UCSD-AML1 (cell line): Measurements from ENCODE around the gene EEFSEC.
A peak's percentile ranks its signal among the peaks of the same experiment; 100 is the strongest.

Experiments used
- DNase-seq: peaks from one replicate; lab custom pipeline; 2025; ENCODE audit not compliant: unreplicated experiment; lab: John Stamatoyannopoulos, UW

EEFSEC gene

DNA sequence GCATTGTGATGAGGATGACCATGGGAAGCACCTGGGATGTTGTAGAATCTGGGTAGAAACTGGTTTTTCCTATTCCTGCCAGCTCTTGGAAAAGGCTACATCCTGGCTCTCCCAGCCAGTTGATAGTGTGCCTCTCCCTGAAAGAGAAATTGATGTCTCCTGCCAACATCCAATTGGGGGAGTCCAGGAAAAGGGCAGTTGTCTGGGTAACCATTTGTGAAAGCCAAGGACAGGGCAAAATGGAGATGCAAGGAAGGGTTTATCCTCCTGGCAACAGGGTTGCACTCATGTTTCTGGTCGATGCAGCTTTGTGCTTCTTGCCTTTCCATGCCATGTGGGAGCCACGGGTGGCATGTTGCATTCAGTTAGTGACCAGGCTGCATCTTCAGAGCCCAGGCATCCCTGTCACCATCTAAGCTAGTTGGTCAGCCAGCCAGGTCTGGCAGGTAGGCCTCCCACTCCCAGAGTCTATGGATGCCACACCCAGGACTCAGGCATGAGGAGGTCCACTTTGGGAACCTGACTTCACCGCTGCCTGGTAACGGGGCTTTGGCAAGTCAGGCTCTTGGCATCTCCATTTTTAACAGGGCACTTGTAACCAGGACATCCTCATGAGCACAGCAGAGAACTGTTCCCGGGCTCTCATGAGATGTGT is 159.9 kb downstream of the EEFSEC start:
- no peak for DNase-seq

DNA sequence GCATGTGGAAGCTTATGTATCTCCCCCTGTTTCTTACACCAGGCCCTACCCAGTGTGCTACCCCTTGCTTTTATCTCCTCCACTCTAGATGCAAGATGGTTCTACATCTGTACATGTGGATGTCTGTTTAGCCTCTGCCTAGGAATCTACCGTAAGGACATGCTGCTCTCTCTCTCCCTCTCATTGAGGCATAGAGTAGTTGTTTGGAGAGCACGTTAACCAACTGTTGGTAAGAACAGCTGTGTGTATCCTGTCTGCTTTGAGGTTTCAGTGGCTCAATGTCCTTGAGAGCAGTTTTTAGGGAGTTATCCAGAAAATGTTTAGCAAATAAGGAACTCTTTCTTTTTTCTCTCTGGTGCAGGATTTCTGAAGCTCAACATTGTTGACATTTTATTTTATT is 160.7 kb downstream of the EEFSEC start:
- no peak for DNase-seq

DNA sequence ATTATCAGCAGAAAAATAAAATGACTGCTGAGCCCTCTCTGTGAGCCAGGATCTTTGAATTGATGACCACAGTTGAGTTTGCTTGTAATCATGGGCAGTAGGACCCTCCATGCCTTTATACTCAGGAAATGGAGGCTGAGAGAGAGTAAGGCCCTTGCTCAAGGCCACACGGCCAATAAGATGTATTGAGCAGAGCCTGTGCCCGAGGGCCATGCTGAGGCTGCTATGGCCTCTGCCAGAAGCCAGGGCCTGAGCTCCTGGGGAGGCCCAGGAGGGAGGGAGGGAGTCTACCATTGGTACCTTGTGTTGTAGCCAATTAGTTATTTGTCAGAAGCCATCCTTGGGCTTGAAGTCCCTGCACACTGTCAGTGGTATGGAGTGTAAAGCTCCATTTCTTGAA is 162.0 kb downstream of the EEFSEC start:
- no peak for DNase-seq

DNA sequence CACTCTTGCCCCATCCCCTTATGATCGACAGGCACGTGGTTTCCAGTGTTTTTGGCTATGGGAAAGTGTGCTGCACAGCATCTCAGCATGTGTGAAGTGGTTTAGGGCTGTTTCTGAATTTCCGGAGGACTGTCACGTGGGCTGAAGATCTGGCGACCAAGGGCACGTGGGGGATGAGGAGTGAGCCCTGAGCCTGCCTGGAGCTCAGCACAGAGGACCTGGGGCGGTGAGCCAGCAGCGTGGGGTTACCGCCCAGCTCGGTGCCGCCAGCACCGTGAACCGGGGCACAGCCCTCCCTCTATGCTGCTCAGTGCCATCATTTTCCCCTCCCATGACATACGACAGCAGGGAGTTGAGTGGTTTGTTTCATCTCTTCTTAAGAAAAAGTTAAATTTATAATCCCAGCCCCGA is 163.2 kb downstream of the EEFSEC start:
- no peak for DNase-seq

DNA sequence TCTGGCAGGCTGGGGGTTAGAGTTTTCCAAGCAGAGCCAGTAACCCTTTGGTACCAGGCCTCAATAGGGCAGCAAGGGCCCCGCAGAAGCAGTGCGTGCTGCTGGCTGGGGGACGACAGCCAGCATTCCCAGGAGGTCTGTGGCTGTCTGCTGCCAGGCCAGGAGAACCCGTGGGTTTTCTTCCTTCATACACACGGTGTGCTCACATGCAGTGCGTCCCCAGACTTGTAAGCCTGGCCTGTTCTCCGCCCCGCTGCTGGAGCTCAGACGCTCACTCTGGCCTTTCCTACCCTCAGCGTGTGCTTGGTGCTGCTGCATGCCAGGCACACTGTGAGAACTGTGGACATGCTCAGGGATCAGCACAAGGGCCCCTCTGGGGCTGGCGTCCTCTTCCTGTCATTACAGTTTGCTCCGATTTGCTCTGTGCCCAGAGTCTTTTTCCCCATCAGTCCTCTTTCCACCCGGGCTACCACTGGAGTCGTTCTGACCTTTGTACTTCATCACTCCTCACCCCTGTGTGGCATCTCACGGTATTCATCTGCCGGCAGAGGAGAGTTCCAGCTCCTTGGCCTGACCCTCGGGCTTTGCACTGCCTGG is 163.9 kb downstream of the EEFSEC start:
- no peak for DNase-seq

DNA sequence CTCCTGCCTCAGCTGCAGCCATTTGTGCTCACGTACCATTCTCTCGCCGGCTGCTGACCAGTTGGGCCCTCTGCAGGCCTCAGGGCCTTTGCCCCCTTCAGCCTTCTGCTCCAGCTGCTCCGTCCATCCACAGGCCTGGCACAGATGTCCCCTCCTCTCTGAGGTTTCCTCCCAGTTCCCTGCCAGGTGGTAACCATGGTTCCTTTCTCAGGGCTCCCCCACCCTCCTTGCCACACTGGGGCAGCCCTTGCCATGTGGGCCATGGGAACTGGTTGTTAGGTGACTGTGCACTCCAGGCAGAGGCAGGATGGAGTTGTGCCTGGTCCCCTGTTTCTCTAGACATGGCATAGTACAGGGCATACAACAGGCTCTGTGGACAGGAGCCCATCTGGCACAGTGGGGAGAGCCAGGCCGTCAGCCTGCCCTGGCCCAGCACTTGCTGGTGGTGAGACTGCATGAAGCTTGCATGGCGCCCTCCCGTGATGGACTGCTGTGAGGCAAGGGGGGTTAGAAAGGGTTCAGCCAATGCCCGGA is 164.5 kb downstream of the EEFSEC start:
- no peak for DNase-seq

DNA sequence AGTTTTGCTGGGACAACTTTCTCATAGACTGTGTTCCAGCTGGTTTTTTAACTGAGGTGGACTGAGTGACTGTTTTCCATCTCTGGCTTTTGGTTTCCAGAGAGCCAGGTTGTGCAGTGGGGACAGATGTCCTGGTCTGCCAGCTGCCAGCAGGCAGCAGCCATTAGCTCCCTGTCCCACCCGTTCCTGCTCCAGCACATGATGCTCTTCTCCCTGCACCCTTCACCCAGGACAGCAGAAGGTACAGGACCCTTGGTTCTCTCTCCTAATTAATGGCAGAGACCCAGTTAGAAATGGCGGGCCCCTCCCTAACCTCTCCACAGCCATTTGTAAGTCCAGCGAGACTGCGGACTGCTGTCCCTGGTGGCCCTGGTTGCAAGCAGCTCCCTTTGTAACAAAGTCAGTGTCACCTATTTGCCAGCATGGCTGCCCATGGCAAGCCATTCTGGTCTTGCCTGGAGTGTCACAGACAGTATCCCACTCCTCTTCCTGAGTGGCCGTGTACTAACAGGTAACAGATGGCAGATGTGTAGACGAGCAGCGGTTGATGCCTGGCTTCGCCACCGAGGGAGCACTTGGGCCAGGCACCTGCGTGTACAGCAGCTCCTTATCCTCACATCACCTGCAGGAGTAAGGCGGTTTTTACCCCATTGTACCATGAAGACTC is 165.1 kb downstream of the EEFSEC start:
- no peak for DNase-seq

DNA sequence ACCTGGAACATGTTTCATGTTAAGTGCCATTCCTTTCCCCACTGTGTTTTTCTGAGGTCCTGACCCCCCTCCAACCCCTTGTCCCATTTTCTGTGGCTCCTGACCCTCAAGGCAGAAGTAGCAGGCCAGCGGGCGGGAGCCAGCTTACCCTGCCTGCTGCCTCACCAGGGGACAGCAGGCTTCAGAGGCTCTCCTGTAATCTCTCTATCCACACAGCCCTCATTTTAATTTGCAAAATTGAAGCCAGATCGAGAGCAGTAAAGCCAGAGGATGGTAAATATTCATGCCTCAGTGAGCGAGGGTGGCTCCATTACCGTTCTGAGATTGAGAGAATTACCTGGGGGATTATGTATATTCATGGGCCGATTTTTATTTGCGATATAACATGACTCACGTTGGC is 165.8 kb downstream of the EEFSEC start:
- DNase-seq = no peak

DNA sequence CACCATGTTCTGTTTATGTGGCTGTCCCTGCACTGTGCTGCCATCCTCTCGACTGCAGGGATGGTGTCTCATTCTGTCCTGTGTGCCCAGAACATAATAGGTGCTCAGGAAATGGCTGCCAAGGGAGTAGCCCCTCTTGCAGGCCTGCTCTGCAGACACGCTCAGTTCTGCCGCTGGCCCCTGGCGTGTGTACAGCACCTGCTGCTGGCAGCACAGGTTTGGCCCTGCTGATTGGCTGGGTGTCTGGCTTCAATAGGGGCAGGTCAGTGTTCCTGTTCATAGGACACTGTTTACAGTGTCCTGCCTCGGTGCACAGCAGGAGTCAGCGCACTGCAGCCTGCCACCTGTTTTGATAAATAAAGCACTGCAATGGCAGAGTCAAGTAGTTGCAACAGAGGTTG is 166.5 kb downstream of the EEFSEC start:
- no peak for DNase-seq

DNA sequence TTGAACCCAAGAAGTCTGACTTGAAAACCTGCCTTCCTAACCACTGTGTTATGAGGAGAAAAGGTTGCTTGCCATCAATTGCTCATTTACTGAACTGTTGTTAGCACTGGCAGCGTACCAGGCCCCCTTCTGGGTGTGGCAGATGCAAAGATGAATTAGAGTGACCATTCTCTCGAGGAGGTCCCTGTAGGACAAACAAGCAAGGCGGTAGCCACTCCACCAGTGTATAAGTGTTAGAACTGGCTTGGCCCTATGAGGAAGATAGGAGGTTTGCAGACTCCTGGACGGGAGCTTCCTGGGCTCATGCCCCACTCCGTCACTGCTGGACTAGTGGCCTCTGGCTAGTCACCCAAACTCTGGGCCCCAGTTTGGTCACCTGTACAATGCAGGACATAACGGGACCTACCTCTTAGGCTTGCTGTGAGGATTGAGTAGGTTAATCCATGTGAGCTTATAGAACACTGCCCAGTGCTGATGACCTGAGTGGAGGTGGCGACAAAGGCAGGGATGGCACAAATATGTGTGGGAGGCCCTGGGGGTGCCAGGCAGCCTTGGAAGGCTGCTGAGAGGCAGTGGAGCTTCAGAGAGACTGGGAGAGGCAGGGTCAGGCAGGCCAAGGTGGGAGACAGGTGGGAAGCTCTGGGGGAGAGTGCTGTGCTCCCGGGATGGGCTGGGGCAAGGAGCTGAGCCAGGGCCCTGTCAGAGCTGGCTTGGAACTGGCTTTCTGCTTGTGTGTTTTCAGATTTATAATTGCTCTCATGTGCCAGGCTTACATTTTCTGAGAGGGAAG is 167.5 kb downstream of the EEFSEC start:
- DNase-seq = no peak

DNA sequence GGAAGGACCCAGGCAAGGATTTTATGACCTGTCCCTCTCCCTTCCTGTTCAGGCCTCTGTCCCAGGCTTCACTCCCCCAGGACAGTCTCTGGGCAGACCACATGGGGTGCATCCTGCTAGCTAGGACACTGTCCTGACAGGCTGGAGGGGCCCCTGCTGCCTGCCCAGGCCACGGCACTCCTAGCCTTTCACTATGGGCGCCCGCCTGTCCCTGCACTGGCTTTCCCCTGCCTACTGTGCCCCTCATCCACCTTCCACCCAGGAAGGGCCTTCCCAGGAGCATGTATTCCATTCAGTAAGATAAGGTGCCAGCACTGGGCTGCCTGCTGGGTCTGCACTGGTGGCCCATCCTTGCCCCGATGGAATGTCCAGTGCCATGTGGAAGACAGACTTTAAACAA is 168.1 kb downstream of the EEFSEC start:
- no peak for DNase-seq

DNA sequence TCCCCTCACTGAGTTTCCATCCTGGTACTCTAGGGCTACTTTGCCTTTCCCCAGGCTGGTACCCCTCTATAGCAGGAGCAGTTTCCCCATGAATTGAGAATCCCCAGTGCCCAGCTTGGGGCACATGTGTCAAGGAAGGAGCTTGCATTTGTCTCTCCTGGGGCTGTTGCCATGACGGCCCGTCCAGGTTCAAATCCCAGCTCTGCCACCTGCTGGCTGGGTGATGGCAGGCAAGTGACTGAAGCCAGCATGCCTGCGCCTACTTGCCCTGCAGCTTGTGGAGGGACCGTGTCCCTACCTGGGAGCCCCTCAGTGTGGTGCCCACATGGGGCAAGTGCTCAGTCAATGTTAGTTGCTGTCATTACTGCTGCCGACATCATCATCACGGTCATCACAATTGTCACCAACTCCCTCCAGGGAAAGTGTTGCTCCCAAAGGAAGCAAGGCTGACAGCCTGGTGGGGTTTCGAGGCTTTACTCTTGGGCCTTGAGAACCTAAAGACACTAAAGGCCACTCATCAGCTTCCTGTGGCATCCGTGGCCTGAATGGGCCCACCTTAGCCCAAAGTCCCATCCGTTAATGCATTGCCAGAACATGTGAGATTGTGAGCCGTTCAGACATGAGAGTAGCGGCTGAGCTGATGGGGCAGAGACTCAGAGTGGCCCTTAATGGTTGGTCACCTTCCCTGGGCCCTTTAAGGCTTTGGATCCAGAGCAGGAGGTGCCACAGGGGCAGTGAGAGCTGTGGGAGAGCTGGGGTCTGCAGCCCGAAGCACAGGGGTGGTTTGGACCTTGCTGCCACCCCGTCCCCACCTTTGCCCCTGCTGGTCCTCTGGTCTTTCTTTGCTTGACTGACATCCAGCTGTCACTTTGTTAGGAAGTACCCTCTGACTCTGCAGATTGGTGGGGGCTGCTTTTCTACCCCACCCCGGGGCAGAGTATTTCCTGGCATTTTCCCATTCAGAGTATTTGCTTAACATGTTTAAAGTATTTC is 169.0 kb downstream of the EEFSEC start:
- DNase-seq = peak; percentile 57

DNA sequence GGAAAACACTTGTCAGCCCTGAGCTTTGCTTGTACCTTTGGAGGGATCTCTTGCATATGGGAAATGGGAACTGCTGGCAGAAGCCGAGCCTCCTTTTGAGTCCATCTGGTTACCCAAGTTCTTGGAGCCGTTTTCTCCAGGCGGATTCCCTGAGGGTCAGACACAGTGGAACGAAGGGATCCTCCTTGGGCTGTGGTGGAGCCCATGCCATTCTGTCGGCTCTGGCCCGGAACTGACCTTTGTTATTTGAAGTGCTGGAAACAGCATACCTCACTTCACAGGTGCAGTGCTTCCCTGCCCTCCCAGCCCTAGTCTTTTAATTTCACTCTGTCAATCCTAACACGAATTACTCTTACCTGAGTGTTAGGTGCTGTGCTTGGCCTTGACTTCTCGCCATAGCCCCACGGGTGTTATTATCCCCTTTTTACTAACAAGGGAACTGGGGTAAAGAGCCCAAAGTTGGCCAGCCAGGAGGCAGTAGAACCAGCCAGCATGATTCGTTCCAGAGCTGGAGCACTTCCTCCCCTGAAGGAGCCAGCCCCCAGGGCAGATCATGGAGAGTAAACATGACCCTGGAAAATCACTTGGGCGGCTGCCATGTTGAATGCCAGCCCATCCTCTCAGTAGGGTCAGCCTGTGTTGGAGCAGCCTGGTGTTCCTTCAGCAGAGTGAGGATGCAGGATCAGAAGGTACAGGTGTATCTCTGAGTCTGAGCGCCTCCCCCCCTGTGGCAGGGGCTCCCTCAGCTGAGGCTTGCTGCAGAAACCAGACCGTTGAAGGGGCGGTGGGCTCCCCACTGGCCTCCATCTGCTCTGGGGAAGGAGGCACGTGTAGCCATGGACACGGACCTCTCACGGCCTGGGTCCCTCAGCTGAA is 170.2 kb downstream of the EEFSEC start:
- DNase-seq = no peak

DNA sequence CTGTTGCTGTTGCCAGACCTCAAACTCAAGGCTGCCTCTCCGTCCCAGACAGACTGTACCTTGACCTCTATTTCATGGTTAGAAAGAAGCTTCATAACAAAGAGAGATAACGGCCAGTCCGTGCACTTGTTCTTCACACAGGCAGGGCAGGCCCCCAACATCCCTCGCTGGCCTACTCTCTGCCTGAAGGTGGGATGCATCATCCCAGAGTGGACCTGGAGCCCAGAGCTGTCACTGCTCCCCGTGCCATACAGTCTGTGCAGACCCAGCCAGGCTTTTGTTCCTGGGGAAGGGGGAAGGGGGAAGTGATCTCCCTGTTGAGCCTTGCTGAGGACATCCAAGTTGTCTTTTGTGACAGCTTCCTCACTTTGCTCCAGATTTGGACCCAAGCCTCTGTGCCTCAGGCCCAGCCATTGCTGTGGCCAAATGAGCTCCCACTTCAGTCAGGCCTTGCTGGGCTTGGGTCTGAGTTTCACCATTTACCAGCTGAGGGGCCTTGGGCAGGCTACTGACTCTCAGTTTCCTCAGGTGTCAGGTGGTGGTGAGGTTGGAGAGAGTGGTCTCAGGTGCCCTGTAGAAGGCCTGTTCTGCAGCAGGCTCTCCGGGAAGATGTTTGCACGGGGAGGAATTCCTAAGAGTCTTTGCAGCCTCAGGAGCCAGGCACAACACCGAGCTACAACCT is 171.8 kb downstream of the EEFSEC start:
- DNase-seq = no peak

DNA sequence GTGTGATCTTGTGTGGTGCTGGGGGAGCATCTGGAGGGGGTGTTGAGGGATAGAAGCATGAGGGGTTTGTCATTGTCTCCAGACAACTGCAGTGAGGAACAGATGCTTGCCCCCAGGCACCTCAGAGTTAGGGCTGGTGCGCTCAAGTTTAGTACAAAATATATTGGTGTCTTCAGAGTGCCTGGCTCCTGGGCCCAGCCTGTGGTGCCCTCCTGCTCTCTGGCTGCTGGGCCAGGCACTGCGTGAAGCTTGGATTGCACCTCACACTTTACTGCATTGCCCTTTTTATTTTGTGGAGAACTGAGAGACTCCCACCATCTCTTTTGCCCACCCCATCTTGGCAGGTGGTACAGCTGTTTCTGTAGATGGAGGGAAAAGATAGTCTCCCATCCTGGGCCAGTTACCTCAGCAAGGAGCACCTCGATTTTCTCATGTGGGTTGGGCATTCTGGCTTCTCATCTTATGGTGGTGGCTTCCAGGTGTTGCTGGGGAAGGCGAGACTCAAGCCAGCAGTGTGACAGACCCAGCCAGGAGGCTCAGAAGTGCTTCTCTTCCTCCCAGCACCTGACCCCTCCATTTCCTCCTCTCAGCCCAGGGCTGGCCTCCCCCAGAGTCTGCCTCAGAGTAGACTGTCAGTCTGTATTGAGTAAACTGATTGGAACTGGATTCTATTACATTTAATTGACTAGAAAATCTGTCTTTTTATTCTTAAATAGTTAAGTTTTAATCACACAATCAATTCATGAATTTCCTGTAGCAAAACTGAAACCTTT is 173.0 kb downstream of the EEFSEC start:
- no peak for DNase-seq

DNA sequence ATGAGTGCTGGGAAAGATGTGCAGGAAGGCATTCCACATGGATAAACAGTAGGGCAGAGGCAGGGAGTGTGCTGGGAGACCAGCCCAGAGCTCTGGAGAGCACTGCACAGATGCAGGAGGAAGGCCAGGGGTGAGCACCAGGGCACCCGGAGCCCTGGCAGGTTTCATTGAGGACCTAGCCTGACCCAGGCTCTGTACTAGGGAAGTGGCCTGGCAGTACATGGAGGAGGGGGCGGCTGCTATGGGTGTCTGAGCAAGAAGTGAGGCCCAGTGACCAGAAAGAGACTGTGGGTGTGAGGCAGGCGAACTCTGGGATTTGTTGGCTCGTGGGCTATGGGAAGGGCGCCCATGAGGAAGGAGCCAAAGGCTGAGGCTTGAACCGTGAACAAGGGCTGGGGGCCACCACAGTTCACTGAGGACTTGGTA is 174.3 kb downstream of the EEFSEC start:
- DNase-seq = no peak

DNA sequence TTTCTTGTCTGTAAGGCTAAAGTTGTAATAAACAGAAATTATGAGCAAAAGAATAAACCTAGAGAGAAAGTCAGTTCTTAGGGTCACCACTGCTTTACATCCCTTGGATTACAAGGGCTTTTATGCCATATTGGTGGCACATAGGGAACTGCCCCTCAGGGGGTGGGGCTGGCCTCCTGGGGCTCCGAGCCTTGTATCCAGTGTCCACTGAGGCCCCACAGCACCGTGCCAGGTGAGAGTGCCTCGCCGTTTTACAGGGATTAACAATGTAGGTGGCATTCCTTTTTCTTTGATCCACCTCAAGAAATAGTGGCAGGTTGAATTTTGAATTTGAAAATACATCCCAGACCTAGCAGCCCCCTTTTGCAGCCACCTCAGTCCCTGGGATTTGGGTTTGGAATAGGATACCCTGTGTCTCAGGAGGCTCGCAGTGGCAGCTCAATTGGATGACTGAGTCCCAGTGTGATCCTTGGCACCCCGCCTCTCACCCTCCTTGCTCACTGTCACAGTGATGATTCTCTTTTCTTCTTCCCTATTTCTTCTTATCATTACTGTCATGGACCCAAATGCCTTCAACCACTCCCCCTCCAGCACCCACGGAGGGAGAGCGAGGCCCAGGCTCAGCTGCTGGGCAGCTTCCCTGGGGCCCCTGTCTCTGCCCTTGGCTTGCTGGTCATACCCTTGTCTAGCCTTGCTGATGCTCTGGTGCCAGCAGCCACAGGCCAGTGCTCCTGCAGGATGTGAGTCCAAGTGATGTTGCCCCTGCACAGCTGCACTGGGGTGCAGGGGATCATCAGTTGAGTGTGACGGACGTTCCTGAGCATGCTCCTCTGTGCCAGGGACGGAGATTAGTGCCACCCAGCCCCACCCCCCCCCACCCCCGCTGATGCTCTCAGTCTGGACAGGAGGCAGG is 175.5 kb downstream of the EEFSEC start:
- DNase-seq = no peak
